ENCODE results near the gene NOP53.

NOP53 gene

DNA sequence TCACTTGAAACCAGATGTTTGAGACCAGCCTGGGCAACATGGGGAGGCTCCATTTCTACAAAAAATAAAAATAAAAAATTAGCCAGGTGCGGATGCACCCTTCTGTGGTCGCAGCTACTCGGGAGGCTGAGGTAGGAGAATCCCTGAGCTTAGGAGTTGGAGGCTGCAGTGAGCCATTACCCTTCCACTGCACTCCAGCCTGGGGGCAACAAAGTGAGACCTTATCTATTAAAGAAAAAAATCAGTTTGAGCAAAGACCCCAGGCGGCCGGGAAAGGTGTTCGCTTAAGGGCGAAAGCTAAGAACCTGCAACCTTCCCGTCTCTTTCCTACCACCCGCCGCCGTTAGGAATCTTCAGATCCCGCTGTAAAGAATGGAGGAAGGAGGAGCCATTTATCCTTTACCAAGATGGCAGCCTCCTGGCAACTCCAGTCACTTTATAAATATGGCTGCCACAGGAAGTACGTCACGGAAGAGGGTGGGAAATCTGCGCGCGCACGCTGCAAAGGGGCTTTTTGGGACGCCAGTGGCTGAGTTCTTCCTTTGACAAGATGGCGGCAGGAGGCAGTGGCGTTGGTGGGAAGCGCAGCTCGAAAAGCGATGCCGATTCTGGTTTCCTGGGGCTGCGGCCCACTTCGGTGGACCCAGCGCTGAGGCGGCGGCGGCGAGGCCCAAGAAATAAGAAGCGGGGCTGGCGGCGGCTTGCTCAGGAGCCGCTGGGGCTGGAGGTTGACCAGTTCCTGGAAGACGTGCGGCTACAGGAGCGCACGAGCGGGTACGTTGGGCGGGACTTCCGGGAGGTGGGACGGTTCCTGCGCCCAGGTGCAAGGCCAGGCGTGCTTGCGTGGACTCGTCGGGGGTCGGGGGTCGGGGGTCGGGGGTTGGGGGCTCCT is at the start of gene NOP53:
TSS of gene NOP53 (plus strand) at position 537 of the 892 bp plus-strand sequence. CDS start at position 551, 14 bp downstream.
- ATAC-seq (replicated peaks; ENCODE audit: extremely low read depth, poor library complexity, severe bottlenecking), result peak; percentile 84
- Mint-ChIP-seq H3K9me3 (no peaks in the 10 kb centered on the region), H3K4me1 (peaks cover 25% of the 10 kb centered on the region), H3K4me3 (peak within 1 kb of the TSS; percentile 99), H3K27me3 (no peaks in the 10 kb centered on the region), H3K36me3 (ENCODE audit: insufficient read depth) (peaks cover 34% of the 10 kb centered on the region), H3K27ac (ENCODE audit: low read depth) (peak within 1 kb of the TSS; percentile 100)
- peak; percentile 97 for DNase-seq (ENCODE audit: low spot score in 2 of 2)

DNA sequence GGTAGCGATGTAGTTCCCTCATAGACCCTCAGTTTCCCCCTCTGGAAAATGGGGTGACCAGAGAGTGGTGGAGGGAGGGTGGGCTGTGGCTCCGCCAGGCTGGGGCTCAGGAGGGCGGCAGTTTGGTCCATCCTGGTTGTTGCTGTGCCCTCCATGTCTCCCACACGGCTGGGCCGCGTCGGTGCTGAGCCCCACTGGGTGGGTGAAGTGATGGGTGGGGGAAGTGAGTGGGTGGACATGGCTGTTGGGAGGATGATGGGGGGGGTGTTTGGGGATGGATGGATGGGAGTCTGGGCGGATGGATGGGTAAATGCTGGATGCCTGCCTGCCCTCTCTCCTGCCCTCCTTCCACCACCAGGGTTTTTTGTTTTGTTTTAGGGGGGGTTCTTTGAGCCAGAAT is 48.7 kb upstream of the NOP53 start:
- DNase-seq (ENCODE audit: low spot score in 2 of 2) (no peak), ATAC-seq (replicated peaks; ENCODE audit: extremely low read depth, poor library complexity, severe bottlenecking) (no peak)
- Mint-ChIP-seq H3K9me3 (no peaks in the 10 kb centered on the region), H3K27me3 (no peaks in the 10 kb centered on the region), H3K4me1 (peaks cover 6% of the 10 kb centered on the region), H3K4me3 (no peak overlapping the region), H3K36me3 (ENCODE audit: insufficient read depth) (peaks cover 10% of the 10 kb centered on the region), H3K27ac (ENCODE audit: low read depth) (no peak overlapping the region)

DNA sequence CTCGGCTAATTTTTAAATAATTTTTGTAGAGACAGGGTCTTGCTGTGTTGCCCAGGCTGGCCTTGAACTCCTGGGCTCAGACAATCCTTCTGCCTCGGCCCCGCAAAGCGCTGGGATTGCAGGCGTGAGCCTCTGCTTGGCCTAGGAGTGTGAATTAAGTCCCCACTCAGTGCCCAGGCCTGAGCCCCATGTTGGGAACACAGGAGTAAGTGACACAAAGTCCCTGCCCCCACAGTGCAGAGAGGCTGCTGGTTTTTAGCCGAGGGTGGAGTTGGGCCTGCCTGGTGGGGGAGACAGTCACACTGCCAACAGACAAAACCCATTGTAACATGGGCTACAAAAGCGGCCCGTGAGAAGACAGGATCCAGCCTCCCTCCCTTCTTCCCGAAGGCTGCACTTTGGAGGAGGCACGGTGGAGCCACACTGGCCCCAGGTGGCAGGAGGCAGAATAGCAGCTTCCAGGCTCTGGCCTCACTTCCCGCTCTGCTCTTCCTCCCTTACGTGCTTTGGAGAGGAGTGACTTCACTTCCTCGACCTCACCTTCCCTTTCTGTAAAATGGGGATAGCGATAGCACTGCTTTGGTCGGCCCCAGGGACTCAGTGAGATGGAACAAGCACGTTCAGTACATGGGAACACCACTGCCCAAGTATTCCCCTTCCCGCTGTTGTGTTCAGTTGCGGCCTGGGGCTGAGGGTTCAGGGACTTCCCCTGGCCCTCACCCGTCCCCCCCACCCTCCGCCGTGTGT is 47.3 kb upstream of the NOP53 start:
- Mint-ChIP-seq H3K27me3 (no peaks in the 10 kb centered on the region), H3K36me3 (ENCODE audit: insufficient read depth) (peaks cover 6% of the 10 kb centered on the region), H3K27ac (ENCODE audit: low read depth) (no peak overlapping the region), H3K4me3 (no peak overlapping the region), H3K4me1 (peaks cover 6% of the 10 kb centered on the region), H3K9me3 (no peaks in the 10 kb centered on the region)
- DNase-seq (ENCODE audit: low spot score in 2 of 2), result peak; percentile 27 to 31
- ATAC-seq (replicated peaks; ENCODE audit: extremely low read depth, poor library complexity, severe bottlenecking), result peak; percentile 24

DNA sequence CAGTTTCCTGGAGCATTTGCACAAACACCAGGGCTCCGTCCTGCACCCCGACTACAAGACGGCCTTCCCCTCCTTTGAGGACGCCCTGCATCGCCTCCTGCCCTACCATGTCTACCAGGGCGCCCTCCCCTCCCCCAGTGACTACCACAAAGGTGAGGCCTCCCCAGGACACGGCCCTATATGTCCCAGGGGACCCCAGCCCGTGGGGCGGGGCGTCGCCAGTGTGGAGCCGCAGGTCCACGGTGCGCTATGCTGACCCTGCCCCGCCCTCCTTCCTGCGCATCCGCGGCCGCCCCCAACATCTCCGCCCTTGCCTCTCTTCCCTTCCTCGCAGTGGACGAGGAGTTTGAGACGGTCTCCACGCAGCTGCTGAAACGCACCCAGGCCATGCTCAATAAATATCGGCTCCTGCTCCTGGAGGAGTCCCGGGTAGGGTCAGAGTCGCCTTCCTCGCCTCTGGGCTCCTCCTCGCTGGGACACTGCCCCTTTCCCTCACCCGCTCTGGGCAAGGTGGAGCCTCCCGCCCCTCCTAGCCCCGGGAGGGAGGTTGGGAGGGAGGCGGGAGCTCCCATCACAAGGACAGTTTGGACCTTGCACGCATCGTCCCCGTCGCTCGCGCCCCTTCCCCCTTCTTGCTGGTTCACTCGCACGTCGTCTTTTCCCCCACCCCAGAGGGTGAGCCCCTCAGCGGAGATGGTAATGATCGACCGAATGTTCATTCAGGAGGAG is 46.6 kb upstream of the NOP53 start:
- Mint-ChIP-seq H3K4me1 (peaks cover 6% of the 10 kb centered on the region), H3K27me3 (no peaks in the 10 kb centered on the region), H3K9me3 (no peaks in the 10 kb centered on the region), H3K36me3 (ENCODE audit: insufficient read depth) (peaks cover 9% of the 10 kb centered on the region), H3K4me3 (no peak overlapping the region), H3K27ac (ENCODE audit: low read depth) (no peak overlapping the region)
- no peak for DNase-seq (ENCODE audit: low spot score in 2 of 2)
- ATAC-seq (replicated peaks; ENCODE audit: extremely low read depth, poor library complexity, severe bottlenecking), result no peak

DNA sequence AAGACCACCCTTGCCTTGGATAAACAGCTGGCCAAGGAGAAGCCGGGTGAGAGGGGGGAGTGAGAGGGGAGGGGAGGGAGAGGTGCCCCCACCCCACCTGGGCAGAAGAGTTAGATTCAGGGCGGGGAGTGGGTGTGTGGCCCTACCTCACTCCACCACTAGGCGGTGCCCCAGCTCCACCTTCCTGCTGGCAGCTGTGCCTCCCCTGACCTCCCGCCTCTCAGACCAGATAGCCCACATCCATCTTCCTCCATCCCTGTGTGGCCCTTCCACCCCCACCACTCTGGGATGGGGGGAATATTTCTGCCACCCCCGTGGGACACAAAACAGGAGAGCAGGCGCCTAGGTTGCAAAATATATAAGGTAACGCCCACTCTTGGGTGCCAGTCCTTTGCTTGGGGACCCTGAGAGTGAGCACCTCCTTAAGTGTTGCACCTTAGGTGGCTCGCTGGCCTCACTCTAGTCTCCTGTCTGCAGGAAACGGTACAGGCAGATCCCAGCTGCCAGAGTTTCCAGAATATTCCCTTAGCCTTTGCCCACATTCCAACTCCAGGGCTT is 45.9 kb upstream of the NOP53 start:
- Mint-ChIP-seq H3K27ac (ENCODE audit: low read depth) (no peak overlapping the region), H3K9me3 (no peaks in the 10 kb centered on the region), H3K27me3 (no peaks in the 10 kb centered on the region), H3K36me3 (ENCODE audit: insufficient read depth) (peaks cover 11% of the 10 kb centered on the region), H3K4me1 (peaks cover 6% of the 10 kb centered on the region), H3K4me3 (no peak overlapping the region)
- DNase-seq (ENCODE audit: low spot score in 2 of 2) (peak in 1 of 2 donors; percentile 22), ATAC-seq (replicated peaks; ENCODE audit: extremely low read depth, poor library complexity, severe bottlenecking) (no peak)

DNA sequence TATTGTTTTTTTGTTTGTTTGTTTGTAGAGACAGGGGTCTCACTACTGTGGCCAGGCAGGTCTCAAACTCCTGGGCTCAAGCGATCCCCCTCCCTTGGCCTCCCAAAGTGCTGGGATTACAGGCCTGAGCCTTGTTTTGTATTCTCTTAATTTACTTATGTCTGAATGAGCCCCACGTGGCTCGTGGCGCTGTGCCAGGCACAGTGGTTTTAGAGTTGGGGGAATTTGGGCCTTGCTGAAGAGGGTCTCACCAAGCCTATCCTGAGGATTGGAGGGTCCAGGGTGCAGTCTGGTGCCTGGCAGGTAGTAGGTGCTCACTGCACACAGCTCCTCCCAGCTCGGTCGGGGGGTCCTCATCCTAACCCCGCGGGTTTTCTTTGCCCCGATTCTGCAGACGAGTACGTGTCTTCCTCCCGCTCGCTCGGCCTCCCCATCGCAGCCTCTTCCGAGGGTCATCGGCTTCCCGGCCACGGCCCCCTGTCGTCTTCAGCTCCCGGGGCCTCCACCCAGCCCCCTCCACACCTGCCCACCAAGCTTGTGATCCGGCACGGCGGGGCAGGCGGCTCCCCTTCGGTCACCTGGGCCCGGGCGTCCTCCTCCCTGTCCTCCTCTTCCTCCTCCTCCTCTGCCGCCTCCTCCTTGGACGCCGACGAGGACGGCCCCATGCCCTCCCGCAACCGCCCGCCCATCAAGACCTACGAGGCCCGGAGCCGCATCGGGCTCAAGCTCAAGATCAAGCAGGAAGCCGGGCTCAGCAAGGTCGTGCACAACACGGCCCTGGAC is 44.2 kb upstream of the NOP53 start:
- Mint-ChIP-seq H3K27ac (ENCODE audit: low read depth) (no peak overlapping the region), H3K27me3 (no peaks in the 10 kb centered on the region), H3K36me3 (ENCODE audit: insufficient read depth) (peaks cover 8% of the 10 kb centered on the region), H3K9me3 (no peaks in the 10 kb centered on the region), H3K4me1 (no peaks in the 10 kb centered on the region), H3K4me3 (no peak overlapping the region)
- no peak for ATAC-seq (replicated peaks; ENCODE audit: extremely low read depth, poor library complexity, severe bottlenecking)
- no peak for DNase-seq (ENCODE audit: low spot score in 2 of 2)

DNA sequence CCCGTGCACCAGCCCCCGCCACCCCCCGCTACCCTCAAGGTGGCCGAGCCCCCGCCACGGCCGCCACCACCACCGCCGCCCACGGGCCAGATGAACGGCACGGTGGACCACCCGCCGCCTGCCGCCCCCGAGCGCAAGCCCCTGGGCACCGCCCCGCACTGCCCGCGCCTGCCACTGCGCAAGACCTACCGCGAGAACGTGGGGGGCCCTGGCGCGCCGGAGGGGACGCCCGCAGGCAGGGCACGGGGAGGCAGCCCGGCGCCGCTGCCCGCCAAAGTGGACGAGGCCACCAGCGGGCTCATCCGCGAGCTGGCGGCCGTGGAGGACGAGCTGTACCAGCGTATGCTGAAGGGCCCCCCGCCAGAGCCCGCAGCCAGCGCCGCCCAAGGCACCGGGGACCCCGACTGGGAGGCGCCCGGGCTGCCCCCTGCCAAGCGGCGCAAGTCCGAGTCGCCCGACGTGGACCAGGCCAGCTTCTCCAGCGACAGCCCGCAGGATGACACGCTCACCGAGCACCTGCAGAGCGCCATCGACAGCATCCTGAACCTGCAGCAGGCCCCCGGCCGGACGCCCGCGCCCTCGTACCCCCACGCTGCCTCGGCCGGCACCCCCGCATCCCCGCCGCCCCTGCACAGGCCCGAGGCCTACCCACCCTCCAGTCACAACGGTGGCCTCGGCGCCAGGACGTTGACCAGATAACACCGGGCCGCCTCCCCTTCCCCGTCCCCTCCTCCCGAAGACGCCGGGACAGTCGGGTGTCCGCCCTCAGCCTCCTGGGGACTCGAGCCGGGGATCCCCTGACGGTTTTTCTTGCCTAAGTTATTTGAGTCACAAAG is 43.4 kb upstream of the NOP53 start:
- H3K36me3 Mint-ChIP-seq (ENCODE audit: insufficient read depth), result peaks cover 8% of the 10 kb centered on the region
- peaks cover 3% of the 10 kb centered on the region for H3K27me3 Mint-ChIP-seq
- DNase-seq (ENCODE audit: low spot score in 2 of 2) (no peak), ATAC-seq (replicated peaks; ENCODE audit: extremely low read depth, poor library complexity, severe bottlenecking) (no peak)
- H3K9me3 Mint-ChIP-seq, result no peaks in the 10 kb centered on the region
- H3K27ac Mint-ChIP-seq (ENCODE audit: low read depth), result no peak overlapping the region
- peaks cover 3% of the 10 kb centered on the region for H3K4me1 Mint-ChIP-seq
- H3K4me3 Mint-ChIP-seq, result no peak overlapping the region

DNA sequence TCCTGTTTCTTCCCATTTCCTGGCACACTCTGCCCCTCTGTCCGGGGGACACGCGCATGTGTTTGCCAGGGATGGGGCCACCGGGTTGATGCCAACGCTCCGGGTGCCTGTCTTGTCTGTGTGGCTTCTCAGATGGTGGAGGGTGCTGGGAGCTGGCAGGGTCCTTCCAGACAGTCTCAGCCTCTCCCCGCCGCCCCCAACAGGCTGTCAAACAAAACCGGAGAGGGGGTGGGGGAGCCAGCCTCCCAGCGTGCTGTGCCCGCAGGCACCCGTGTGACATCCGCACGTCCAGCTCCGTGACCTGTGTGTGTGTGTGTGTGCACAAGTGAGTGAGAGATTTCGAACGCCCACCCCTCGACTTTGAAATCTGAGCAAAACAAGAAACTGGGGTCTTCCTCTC is 42.7 kb upstream of the NOP53 start:
- H3K4me1 Mint-ChIP-seq, result peaks cover 9% of the 10 kb centered on the region
- H3K36me3 Mint-ChIP-seq (ENCODE audit: insufficient read depth), result peaks cover 8% of the 10 kb centered on the region
- H3K27me3 Mint-ChIP-seq, result peaks cover 11% of the 10 kb centered on the region
- no peak overlapping the region for H3K27ac Mint-ChIP-seq (ENCODE audit: low read depth)
- no peak for ATAC-seq (replicated peaks; ENCODE audit: extremely low read depth, poor library complexity, severe bottlenecking)
- H3K4me3 Mint-ChIP-seq, result no peak overlapping the region
- no peak for DNase-seq (ENCODE audit: low spot score in 2 of 2)
- no peaks in the 10 kb centered on the region for H3K9me3 Mint-ChIP-seq

DNA sequence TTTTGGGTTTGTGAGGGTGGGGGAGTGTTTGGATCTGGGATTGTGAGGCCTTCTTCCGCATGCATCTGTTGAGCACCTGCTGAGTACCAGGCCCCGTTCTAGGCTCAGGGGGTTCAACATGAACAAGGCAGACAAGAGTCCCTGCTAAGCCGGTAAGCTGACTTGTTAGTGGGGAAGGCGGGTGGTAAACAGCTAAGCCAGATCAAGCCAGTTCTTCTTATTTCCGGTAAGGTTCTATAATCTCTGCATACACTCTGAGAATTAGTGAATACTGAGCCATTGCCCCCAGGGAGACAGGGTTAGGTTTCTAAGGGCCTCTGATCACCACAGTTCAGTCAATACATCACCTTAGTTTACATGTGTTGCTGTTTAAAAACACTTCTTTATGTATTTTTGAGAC is 42.0 kb upstream of the NOP53 start:
- Mint-ChIP-seq H3K36me3 (ENCODE audit: insufficient read depth) (peaks cover 8% of the 10 kb centered on the region), H3K27me3 (peaks cover 12% of the 10 kb centered on the region), H3K9me3 (no peaks in the 10 kb centered on the region), H3K27ac (ENCODE audit: low read depth) (no peak overlapping the region), H3K4me3 (no peak overlapping the region), H3K4me1 (peaks cover 9% of the 10 kb centered on the region)
- DNase-seq (ENCODE audit: low spot score in 2 of 2) (no peak), ATAC-seq (replicated peaks; ENCODE audit: extremely low read depth, poor library complexity, severe bottlenecking) (no peak)

DNA sequence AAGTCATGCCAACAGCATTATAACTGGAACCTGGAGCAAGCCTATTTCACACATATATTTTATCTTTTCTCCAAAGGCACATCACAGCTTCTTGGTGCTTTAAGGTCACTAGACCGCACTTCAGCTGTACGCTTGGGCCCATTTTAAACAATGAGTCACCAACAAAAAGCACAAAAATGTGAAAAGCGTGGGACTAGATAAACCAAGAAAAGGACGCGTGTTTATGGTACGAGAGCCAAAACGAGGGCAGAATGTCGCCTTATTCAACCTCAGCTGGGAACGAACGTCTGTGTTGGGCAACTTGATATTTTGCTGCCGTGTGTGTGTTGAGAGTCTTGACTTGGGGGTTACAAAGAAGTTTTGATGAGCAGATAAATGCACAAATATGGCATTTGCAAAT is 41.3 kb upstream of the NOP53 start:
- Mint-ChIP-seq H3K36me3 (ENCODE audit: insufficient read depth) (peaks cover 8% of the 10 kb centered on the region), H3K4me3 (no peak overlapping the region), H3K27me3 (peaks cover 12% of the 10 kb centered on the region), H3K9me3 (no peaks in the 10 kb centered on the region), H3K27ac (ENCODE audit: low read depth) (no peak overlapping the region), H3K4me1 (peaks cover 9% of the 10 kb centered on the region)
- ATAC-seq (replicated peaks; ENCODE audit: extremely low read depth, poor library complexity, severe bottlenecking), result no peak
- DNase-seq (ENCODE audit: low spot score in 2 of 2), result no peak

DNA sequence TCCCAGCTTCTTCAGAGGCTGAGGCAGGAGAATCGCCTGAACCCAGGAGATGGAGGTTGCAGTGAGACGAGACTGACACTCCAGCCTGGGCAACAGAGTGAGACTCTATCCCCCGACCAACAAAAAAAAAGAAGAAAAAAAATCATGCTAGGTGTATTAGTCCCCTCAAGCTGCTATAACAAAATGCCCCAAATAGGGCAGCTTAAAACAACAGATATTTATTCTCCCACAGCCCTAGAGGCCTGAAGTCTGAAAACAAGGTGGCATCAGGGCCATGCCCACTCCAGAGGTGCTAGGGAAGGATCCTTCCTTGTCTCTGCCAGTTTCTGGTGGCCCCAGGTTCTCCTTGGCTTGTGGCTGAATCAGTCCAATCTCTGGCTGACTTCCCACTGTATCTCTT is 40.7 kb upstream of the NOP53 start:
- H3K4me3 Mint-ChIP-seq, result no peak overlapping the region
- DNase-seq (ENCODE audit: low spot score in 2 of 2) (no peak), ATAC-seq (replicated peaks; ENCODE audit: extremely low read depth, poor library complexity, severe bottlenecking) (no peak)
- H3K4me1 Mint-ChIP-seq, result peaks cover 9% of the 10 kb centered on the region
- peaks cover 12% of the 10 kb centered on the region for H3K27me3 Mint-ChIP-seq
- H3K9me3 Mint-ChIP-seq, result no peaks in the 10 kb centered on the region
- H3K36me3 Mint-ChIP-seq (ENCODE audit: insufficient read depth), result peaks cover 8% of the 10 kb centered on the region
- H3K27ac Mint-ChIP-seq (ENCODE audit: low read depth), result no peak overlapping the region

Data from central memory CD8-positive, alpha-beta T cell (primary cell).